ENCODE results near the gene LCE6A. TPM values are rescaled to one million over a fixed set of nuclear protein-coding genes. Genes with fewer than 3 reads are reported as not detected.

LCE6A gene
- total RNA-seq, 4 donors from 2014 or later: not detected

- H3K27me3 ChIP-seq: no peaks in the 10 kb centered on the region
- WGBS, 2 donors: 42 to 53% methylated on average over 14 to 17 of the region's 17 CpGs
- no peak overlapping the region for H3K4me3 ChIP-seq
- H3K9me3 ChIP-seq: no peaks in the 10 kb centered on the region
- H3K4me1 ChIP-seq: no peaks in the 10 kb centered on the region
- no peak for TF ChIP-seq CTCF (IDR thresholded peaks at IDR 0.05)
- TF ChIP-seq POLR2A (IDR thresholded peaks at IDR 0.05): no peak
- no peak for TF ChIP-seq EP300 (IDR thresholded peaks at IDR 0.05)
- no peaks in the 10 kb centered on the region for H3K36me3 ChIP-seq
- H3K27ac ChIP-seq: no peak overlapping the region
- no peak for DNase-seq (ENCODE audit: low spot score in 2 of 2)
Measured at GRCh38 chr1:152870831-152871730, 28.4 kb downstream of the LCE6A start.

GRCh38 chr1:152871731-152872126 lies 29.1 kb downstream of the LCE6A start:
- no peaks in the 10 kb centered on the region for H3K4me1 ChIP-seq
- H3K4me3 ChIP-seq: no peak overlapping the region
- no peak overlapping the region for H3K27ac ChIP-seq
- H3K27me3 ChIP-seq: no peaks in the 10 kb centered on the region
- TF ChIP-seq EP300 (IDR thresholded peaks at IDR 0.05): no peak
- no peak for TF ChIP-seq CTCF (IDR thresholded peaks at IDR 0.05)
- TF ChIP-seq POLR2A (IDR thresholded peaks at IDR 0.05): no peak
- H3K9me3 ChIP-seq: no peaks in the 10 kb centered on the region
- WGBS, 2 donors: 89 to 93% methylated on average over 6 of the region's 6 CpGs
- H3K36me3 ChIP-seq: no peaks in the 10 kb centered on the region
- no peak for DNase-seq (ENCODE audit: low spot score in 2 of 2)

- Histone ChIP-seq H3K4me3 (no peak overlapping the region), H3K27me3 (no peaks in the 10 kb centered on the region), H3K36me3 (no peaks in the 10 kb centered on the region), H3K9me3 (no peaks in the 10 kb centered on the region), H3K27ac (no peak overlapping the region), H3K4me1 (no peaks in the 10 kb centered on the region)
- DNase-seq (ENCODE audit: low spot score in 2 of 2): no peak
- TF ChIP-seq CTCF (IDR thresholded peaks at IDR 0.05) (no peak), POLR2A (IDR thresholded peaks at IDR 0.05) (no peak), EP300 (IDR thresholded peaks at IDR 0.05) (no peak)
Measured at GRCh38 chr1:152873495-152873894, 30.8 kb downstream of the LCE6A start.

GRCh38 chr1:152876827-152877226 lies 34.2 kb downstream of the LCE6A start:
- Histone ChIP-seq H3K4me1 (no peaks in the 10 kb centered on the region), H3K9me3 (no peaks in the 10 kb centered on the region), H3K4me3 (no peak overlapping the region), H3K27me3 (no peaks in the 10 kb centered on the region), H3K27ac (no peak overlapping the region), H3K36me3 (no peaks in the 10 kb centered on the region)
- no peak for TF ChIP-seq CTCF (IDR thresholded peaks at IDR 0.05)
- no peak for TF ChIP-seq EP300 (IDR thresholded peaks at IDR 0.05)
- TF ChIP-seq POLR2A (IDR thresholded peaks at IDR 0.05): no peak
- DNase-seq (ENCODE audit: low spot score in 2 of 2): no peak
- 67 to 72% methylated on average over 1 of the region's 1 CpG for WGBS, 2 donors

GRCh38 chr1:152878042-152878441 lies 35.4 kb downstream of the LCE6A start, which contains the start of gene SMCP:
TSS of gene SMCP (plus strand) at chr1:152878322. CDS start at chr1:152884423, 6,101 bp downstream.
- TF ChIP-seq POLR2A (IDR thresholded peaks at IDR 0.05) (no peak), CTCF (IDR thresholded peaks at IDR 0.05) (no peak), EP300 (IDR thresholded peaks at IDR 0.05) (no peak)
- H3K4me3 ChIP-seq: no peak within 1 kb of the TSS
- no peak for DNase-seq (ENCODE audit: low spot score in 2 of 2)
- 0 to 18% methylated on average over 1 of the region's 1 CpG for WGBS, 2 donors
- H3K36me3 ChIP-seq: no peaks in the 10 kb centered on the region
- no peaks in the 10 kb centered on the region for H3K4me1 ChIP-seq
- H3K27me3 ChIP-seq: no peaks in the 10 kb centered on the region
- H3K9me3 ChIP-seq: no peaks in the 10 kb centered on the region
- no peak within 1 kb of the TSS for H3K27ac ChIP-seq

Data from tibial nerve (tissue), 4 donors.